GM12874 (cell line): ENCODE data around the gene NPC1L1.

ENCODE experiments used
- CTCF ChIP-seq: IDR thresholded peaks from 2 replicates; pipeline ENCODE4 v1.5.1; 2011; ENCODE audit warnings: low read depth, mild to moderate bottlenecking, control low read depth, low read length, moderate library complexity; ENCODE audit not compliant: insufficient read depth

Gene NPC1L1

GRCh38 chr7:44541028-44541869 lies at the start of gene NPC1L1:
TSS of gene NPC1L1 (minus strand) at chr7:44541330. CDS start at chr7:44541259, 71 bp downstream.
- no peak for TF ChIP-seq CTCF

- TF ChIP-seq CTCF = no peak
These were observed 49.8 kb upstream of the NPC1L1 start for GRCh38 chr7:44590910-44591309.

GRCh38 chr7:44587843-44588711 lies 46.9 kb upstream of the NPC1L1 start:
- TF ChIP-seq CTCF = peak; percentile 46; the same call in 1 of the 2 replicates

- no peak for TF ChIP-seq CTCF
These were observed 42.2 kb upstream of the NPC1L1 start for GRCh38 chr7:44583146-44583865.

GRCh38 chr7:44581879-44582603 lies 40.9 kb upstream of the NPC1L1 start, which contains the start of gene TMED4:
TSS of gene TMED4 (minus strand) at chr7:44582231. CDS start at chr7:44582206, 25 bp downstream.
- no peak for TF ChIP-seq CTCF

GRCh38 chr7:44580945-44581878 lies 40.1 kb upstream of the NPC1L1 start:
- no peak for TF ChIP-seq CTCF
